Measurements from ENCODE around the gene OOSP3. TPM values are rescaled to one million over a fixed set of nuclear protein-coding genes. Genes with fewer than 3 reads are reported as not detected.

OOSP3 gene
- total RNA-seq, result not detected

GRCh38 chr11:59878575-59878974 is at the start of gene OOSP3:
Gene OOSP3, plus strand, starts transcription at chr11:59878782. Its CDS starts 27 bp downstream, at chr11:59878809.

GRCh38 chr11:59845399-59845798 is 33.2 kb upstream of the OOSP3 start, which contains the start of gene CBLIF:
Gene CBLIF, minus strand, starts transcription at chr11:59845499. Its CDS starts 46 bp downstream, at chr11:59845453.

GRCh38 chr11:59866397-59866796 is 12.2 kb upstream of the OOSP3 start, which contains the start of gene TCN1:
Gene TCN1, minus strand, starts transcription at chr11:59866487. Its CDS starts 17 bp downstream, at chr11:59866470.

GRCh38 chr11:59938132-59938531 is 59.5 kb downstream of the OOSP3 start, which contains the start of gene OOSP1:
Gene OOSP1, plus strand, starts transcription at chr11:59938432. Its CDS starts 23 bp downstream, at chr11:59938455.

Other genes with a start within 250 kb of the OOSP3 start
- gene PATL1, start 209.7 kb upstream of the OOSP3 start, total RNA-seq, result 10 to 100 TPM; 23.1 to 29.6 TPM
- gene OR10V1, start 164.9 kb upstream of the OOSP3 start, total RNA-seq, result not detected
- 100 to 1,000 TPM; 133 to 167 TPM for gene STX3, start 123.4 kb upstream of the OOSP3 start, total RNA-seq
- 10 to 100 TPM; 49.9 to 81.9 TPM for gene MRPL16, start 68.0 kb upstream of the OOSP3 start, total RNA-seq
- not detected for gene CBLIF, start 33.3 kb upstream of the OOSP3 start, total RNA-seq
- gene TCN1, start 12.3 kb upstream of the OOSP3 start, total RNA-seq, result 10 to 100 TPM in 1 of 2 donors, 1 to 10 TPM in 1; 8.7 to 18.2 TPM
- gene OOSP1, start 59.6 kb downstream of the OOSP3 start, total RNA-seq, result under 1 TPM in 1 of 2 donors, not detected in 1; 0.34 TPM
- under 1 TPM in 1 of 2 donors, not detected in 1; 0.69 TPM for gene OOSP4A, start 85.3 kb downstream of the OOSP3 start, total RNA-seq
- not detected for gene OOSP4B, start 138.4 kb downstream of the OOSP3 start, total RNA-seq
- not detected for gene OOSP2, start 161.6 kb downstream of the OOSP3 start, total RNA-seq
- not detected for gene MS4A3, start 177.9 kb downstream of the OOSP3 start, total RNA-seq
- not detected for gene MS4A2, start 209.9 kb downstream of the OOSP3 start, total RNA-seq